GM19043 (cell line): ENCODE data around the gene MGARP.
"Not testable (repeated sequence)": the region's sequence is repeated elsewhere in the genome, so short reads cannot be mapped to it uniquely, and the experiment has no call there.

Experiments
- ATAC-seq: cut with Tn5 transposase; IDR thresholded peaks from one replicate; pipeline ENCODE4 v1.9.1; 2021; ENCODE audit warnings: low read depth; ENCODE audit not compliant: unreplicated experiment

Gene MGARP

DNA sequence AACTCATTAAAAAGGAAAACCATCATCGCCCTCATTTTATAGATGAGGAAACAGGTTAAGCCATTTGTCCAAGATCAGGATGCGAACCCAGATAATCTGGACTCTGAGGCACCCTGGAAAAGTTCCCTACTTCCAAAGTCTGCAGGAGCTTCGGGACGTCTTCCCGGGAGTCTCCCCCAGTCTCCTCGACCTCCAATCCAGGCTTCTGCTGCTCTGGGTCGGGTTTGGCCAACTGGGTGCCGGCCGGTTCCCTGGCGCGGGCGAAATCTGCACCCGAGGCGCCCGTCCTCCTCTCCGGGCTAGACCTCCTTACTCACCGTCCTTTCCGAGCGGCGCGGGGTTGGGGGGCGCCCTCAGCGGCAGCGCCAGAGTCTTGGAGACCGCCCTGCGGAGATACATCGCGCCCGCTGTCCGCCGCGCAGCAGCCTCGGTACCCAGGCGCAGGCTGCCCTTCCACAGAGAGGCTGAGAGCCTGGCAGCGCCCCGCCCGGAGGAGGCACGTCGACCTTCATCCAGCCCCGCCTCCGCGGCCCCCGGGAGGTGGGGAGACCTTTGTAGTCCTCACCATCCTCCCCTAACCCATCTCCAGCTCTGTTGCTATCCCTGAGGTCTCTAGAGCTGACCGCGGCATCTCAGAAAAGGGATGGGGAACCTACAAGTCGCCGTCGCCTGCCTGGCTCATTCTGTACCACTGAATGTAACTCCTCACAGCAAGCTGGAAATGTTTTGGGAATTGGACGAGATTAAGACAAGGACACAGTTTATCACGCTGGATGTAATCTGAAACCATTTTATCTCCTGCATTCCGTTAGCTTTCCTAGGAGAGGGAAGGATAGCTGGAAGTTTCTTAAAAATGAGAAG, at the start of gene MGARP:
Gene MGARP (minus strand): TSS at position 466 of the 861 bp plus-strand sequence. CDS start 67 bp downstream, at position 399.
- no peak for ATAC-seq

DNA sequence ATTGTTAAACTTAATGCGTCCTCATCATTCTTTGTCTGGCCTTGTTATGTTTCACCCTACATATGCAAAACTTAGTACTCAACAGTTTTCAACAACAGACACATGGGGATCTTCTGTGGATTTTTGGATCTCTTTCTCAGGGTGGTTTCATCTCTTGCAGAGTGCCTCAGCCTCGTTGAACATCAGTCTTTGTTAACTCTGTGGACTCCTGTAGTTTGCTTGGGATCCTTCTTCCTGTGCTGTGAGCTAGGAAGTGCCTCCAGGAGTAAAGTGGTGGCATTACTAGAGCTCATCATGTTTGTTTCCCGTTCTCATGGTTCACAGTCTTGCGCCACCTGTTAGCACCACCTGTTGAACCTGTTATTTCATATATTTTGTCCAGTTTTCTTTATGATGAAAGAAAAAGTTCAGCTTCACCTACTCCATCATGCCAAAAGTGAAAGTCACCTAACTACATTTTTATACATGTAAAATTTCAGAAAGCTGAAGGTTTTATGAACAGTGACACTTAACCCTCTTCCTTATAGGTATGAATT, 49.7 kb upstream of the MGARP start:
- no peak for ATAC-seq

DNA sequence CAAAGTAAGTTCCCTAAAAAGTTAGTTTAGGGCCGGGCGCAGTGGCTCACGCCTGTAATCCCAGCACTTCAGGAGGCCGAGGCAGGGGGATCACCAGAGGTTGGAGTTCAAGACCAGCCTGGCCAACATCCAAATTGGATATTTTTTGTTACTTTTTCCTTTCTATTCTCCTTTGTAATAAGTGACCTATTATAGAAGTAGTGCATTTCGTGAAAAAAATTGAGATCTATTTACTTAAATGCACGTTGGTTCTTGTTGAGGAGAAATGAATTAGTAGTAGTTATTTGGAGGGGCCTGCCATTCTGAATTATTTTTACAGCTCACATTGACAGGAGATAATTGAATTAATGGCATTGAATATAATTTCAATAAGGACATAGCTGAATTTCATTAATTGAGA, 44.6 kb upstream of the MGARP start:
- no peak for ATAC-seq

DNA sequence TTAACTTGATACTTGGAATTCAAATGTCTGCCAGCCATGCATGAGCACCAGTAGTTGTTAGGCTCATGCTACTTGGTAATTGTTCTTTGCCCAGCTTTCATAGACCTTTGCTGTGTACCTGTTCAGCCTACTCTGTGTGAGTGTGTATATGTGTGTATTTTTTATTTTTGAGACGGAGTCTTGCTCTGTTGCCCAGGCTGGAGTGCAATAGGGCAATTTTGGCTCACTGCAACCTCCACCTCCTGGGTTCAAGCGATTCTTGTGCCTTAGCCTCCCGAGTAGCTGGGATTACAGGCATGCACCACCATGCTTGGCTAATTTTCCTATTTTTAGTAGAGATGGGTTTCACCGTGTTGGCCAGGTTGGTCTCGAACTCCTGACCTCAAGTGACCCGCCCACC, 42.5 kb upstream of the MGARP start:
- ATAC-seq: not testable (repeated sequence)

DNA sequence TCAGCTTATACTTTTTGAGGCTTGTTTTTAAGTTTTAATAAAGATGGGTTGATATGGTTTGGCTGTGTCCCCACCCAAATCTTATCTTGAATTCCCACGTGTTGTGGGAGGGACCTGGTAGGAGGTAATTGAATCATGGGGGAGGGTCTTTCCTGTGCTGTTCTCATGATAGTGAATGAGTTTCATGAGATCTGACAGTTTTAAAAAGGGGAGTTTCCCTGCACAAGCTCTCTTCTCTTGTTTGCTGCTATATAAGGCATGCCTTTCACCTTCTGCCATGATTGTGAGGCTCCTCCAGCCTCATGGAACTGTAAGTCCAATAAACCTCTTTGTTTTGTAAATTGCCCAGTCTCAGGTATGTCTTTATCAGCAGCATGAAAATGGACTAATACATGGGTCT, 42.0 kb upstream of the MGARP start:
- not testable (repeated sequence) for ATAC-seq

DNA sequence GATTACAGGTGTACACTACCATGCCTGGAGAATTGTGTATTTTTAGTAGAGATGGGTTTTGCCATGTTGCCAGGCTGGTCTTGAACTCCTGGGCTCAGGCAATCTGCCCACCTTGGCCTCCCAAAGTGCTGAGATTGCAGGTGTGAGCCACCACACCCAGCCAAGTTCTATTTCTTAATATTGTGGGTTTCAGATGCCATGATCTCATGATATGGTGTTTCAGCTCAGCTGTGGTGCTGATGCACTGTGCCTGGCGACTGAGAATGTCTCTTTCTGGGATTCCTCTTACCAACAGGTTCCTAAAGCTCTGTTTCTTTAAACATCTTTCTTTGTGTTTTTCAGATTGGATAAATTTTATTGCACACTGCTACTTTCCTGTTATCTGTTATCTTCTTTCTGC, 39.5 kb upstream of the MGARP start:
- ATAC-seq: no peak

DNA sequence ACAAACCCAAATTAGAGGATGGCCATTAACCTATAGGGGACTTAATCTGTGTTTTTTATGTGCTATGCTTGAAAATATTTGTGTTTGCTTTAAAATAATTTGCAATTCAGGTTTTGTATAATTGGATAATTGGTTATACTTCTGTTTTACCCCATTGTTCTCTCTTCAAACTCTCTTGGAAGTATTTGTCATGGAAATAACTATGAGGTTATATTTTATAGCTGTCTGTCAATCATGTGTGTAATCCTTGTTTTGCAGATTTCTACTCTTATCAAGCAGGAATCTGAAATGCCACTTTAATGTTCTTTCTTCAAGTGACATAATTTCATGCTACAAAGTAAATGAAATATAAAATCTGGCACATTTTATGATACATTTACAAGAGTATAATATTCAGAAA, 37.6 kb upstream of the MGARP start:
- no peak for ATAC-seq

DNA sequence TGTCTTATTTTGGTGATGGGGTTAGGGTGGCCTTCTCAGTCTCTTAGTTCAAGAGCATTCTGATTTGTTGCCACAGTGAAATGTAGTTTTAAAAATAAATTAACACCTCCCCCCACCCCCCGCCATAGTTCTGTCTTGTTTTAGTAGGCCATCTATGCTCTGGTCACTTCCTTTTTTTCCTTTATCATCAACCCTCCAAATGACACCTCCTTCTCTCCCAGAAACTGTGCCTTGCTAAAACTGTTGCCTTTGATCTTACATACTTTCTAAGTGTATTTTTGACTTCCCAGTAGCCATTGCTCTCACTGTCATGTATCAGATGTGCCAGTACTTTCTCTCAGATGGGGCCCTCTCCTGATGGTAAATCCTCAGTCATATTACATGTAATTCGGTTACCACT, 36.7 kb upstream of the MGARP start:
- no peak for ATAC-seq

DNA sequence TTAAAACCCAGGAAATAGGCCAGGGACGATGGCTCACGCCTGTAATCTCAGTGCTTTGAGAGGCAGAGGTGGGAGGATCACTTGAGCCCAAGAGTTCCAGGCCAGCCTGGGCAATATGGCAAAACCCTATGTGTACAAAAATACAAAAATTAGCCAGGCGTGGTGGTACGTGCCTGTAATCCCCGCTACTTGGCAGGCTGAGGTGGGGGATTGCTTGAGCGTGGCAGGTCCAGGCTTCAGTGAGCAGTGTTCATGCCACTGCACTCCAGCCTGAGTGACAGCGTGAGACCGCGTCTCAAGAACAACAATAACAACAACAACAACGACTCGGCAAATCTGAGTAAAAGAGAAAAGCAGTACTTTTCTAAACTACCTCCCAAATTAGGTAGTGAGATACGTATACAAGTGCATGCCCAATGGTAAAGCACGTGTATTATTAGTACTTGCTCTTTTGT, 35.2 kb upstream of the MGARP start:
- ATAC-seq: peak; percentile 73

DNA sequence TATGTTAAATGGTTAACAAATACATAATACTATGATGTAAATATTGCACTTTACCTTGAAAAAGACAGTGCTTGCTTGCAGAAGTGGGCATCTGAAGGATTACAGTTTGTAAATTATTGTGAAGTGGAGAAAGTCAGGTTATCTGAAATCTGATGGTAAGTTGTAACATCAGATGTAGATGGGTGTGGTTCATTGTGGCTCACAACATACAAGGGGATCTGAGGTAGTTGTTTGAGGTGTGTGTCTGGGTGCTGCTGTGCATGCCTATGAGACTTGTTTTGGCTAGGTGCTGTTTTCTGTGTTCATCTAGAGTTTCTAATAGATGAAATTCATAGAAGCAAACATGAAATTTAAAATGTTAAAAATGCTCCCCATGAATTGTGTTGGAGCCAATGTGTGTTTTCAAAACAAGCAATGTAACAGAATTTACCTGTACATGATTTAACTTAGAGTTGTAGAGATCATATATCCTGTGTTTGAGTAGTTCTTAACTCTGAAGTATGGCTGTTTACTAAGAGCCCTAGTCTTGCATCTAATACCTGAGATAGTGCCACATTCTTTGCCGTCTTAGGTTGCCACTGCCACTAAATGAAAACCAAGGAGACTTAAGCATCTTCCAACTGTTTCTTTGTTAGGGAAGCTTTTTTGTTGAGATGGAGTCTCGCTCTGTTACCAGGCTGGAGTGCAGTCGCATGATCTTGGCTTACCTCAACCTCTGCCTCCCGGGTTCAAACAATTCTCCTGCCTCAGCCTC, 34.2 kb upstream of the MGARP start:
- ATAC-seq: no peak

DNA sequence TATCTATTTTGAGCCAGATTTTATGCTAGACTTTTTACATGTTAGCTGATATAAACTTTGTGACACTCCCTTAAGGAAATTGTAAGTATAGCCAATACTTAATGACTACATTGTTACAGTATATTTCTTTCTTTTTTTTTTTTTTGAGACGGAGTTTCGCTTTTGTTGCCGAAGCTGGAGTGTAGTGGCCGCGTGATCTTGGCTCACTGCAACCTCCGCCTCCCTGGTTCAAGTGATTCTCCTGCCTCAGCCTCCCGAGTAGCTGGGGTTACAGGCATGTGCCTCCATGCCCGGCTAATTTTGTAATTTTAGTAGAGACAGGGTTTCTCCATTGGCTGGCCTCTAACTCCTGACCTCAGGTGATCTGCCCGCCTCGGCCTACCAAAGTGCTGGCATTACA, 33.4 kb upstream of the MGARP start:
- ATAC-seq: not testable (repeated sequence)

DNA sequence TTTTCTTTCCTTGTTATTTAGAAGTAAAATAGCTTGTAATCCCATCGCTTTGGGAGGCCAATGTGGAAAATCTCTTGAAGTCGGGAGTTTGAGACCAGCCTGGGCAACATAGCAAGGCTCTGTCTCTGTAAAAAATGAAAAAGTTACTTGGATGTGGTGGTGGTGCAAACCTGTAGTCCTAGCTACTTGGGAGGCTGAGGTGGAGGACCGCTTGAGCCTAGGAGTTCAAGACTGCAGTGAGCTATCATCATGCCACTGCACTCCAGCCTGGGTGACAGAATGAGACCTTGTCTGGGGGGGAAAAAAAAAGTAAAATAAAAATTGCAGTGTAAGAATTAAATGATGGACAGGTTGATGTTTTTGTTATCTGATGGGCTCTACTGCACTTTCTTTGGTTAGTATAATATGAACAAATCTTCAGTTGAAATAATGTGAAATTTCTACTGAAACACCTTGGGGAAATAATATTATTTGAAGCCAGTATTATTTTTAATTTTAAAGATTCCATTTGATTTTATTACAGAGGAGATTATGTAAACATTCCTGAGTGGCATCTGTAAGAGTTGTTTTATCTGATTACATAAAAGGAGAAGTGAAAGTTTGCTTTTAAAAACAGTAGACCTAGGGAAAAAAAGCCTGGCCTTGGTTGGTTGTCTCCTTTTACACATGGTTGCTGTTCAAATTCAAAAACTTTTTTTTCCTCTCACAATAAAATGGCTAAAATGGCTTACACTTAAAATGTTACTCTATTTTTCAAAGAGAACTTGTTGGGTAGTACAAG, 32.7 kb upstream of the MGARP start:
- no peak for ATAC-seq

DNA sequence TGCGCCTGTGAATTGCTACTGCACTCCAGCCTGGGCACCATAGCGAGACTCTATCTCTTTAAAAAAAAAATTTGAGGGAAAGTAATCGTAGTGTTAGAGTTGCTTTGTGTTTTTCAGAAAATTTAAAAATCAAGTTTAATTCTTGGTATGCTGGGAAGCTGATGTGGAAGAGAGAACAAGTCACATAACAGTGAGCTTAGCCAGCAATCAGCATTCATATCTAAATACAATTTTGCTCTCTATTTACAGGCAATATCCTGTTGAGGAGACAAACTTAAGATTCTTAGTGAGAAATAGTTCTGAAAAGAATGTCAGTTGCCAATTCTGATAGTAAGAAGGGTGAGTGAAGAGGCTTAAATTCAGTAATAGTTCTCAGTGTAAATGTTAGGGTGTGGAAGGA, 31.9 kb upstream of the MGARP start:
- ATAC-seq: no peak

DNA sequence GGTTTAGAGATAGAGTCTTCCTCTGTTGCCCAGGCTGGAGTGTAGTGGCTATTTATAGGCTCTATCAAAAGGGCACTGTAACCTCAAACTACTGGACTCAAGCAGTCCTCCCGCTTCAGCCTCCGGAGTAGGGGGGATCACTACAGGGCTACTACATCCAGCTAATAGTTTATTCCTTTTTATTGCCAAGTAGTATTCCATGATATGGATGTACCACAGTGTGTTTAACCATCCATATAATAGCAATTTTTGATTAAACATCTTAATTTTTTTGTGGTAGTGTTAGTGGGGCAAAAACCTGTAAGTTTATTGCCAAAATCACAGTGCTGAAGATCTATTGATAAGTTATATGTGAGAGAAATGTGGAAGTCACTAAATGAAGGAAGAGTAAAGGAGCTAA, 24.9 kb upstream of the MGARP start:
- no peak for ATAC-seq

DNA sequence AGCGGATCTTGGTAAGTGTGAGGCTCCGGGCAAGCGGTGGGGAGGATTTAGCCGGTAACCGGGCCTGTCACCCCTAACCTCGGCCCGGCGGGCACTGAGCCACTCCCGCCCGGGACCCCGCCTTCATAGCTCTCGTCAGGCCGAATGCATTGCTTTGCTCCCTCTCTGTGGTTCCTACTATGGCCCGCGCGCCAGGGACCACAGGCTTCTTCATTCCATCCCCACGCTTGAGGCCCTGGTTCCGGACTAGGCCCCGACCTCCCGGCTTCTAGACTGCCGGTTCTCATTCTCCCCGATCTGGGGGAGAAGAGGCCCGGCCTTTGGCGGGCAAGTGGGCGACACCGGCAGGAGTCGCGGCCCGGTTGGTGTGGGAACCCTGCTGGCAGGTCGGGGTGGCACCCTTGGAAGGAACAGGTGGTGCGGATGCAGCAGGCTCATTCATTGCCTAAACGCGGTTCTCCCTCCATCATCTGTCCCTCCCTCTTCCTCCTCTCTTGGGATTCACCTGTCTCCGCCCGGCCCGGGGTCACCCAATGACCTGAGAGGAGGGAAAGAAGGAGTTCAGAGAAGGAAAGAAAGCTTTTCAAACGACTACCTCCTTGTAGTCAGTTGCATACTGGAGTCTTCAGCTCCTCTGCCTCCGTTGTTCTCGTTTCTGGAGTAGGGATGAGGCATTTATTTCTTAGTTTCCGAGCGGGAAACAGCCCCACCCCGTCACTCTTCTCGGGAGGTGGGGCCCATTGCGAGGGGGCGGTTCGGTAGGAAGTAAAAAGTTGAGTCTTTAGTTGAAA, 22.0 kb upstream of the MGARP start, which contains the start of gene NDUFC1:
Gene NDUFC1 (minus strand): TSS at position 657 of the 791 bp plus-strand sequence. CDS start 6,679 bp downstream, outside the sequence.
- peak; percentile 28 for ATAC-seq

DNA sequence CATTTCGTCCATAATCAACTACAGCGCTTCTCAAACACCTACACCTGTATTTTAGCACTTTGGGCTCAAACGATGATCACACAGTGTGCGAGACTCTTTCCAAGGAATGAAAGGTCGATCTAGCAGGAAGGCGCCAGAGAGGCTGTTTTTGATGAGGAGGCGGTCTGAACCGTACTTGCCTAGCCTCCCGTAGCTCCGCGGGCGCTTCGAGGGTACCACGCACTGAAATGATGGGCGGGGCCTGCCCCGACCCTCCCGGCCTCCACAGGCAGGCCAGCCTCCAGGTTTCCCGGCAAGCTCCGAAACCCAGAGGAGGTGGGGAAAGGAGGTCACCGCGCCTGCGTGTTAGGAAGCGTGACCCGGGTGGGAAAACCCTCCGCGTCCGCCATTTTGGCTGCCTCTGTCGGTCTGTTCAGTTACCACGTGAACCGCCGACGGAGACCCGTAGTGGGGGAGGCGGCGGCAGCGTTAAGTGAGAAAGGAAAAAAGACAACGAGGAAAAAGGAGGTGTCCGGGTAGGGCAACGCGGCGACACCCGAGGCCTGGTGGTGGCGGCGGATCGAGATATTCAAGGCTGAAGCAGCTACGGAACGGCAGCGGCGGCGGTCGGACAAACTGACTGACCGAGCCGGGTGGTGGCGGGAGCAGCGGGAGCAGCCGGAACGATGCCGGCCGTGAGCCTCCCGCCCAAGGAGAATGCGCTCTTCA, 21.2 kb upstream of the MGARP start, which contains the start of gene NAA15:
Gene NAA15 (plus strand): TSS at position 393 of the 708 bp plus-strand sequence. CDS start 273 bp downstream, at position 666.
- peak; percentile 80 for ATAC-seq

DNA sequence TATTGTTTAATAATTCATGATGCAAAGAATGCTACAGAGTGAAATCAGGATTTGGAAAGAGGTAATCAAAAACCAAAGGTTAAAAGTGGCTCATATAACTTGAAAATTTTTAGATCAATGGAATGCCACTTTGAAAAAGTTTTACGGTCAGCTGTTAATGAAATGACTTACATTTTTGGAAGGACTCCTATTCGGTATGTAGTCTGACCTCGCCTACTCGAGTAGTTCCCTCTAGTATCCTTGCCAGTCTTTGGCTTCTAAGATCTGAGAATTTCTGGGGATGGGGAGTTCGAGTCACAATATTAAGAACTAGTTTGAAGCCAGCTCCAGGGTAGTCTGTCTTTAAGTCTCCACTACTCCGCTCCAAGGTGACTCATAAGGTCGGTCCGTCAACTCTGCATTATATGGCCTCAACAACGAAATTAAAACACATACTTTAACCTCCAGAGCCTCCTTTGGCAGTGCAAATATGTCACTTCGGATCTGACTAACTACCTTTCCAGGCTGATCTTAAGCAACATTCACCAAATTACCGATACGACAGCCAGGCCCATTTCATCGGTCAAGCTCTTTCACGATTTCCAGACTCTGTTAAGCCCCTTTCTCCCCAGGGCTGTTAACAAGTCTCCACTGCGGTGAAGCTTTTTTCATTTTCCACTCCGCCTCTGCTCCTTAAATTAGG, 20.5 kb upstream of the MGARP start:
- peak; percentile 2 for ATAC-seq

DNA sequence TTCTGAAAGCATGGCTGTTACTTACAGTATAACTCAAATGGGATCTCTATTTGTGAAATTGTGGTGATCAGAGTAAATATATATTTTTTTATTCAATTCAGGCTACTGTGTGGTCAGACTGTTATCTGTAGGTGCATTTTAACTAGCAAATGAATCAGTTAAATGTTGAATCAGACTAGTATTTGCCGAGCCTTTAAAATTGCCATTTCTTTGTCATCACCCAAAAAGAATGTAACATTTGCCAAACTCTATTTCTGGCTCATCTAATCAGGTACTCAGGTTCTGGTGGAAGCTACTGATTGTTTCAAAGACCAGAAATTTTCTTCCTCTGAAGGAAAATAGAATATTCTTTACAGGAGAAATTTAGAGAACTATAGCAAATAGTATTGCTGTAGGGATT, 19.5 kb upstream of the MGARP start:
- ATAC-seq: no peak
